HEK293 (cell line): ENCODE measurements around the gene CLTB.

Experiments
- CTCF ChIA-PET: fragments of 350-600 bp; formaldehyde crosslinking; extraction: SDS; loops from one replicate; lab custom pipeline; 2021; ENCODE audit warnings: antibody characterized with exemption; lab: Yijun Ruan, JAX
- POLR2A ChIA-PET: fragments of 300-600 bp; formaldehyde crosslinking; extraction: SDS; loops from one replicate; lab custom pipeline; 2020; ENCODE audit warnings: antibody characterized with exemption, inconsistent platforms; lab: Yijun Ruan, JAX
- H3K27ac ChIP-seq: fragments of 200-500 bp; sonication (Bioruptor generic); 2 replicates; pipeline ENCODE4 v1.5.1; 2014; ENCODE audit warnings: low read depth, low read length, control low read depth, inconsistent platforms; ENCODE audit errors: extremely low read depth
- H3K36me3 ChIP-seq, 2 experiments: fragments of 200-500 bp in 1 of 2; sonication (Bioruptor generic) in 1 of 2; 1 replicate in 1 of 2; 2 replicates in 1 of 2; pipeline ENCODE4 v1.5.1; 2014 to 2017; ENCODE audit warnings: inconsistent platforms in 2 of 2, low read length in 2 of 2; ENCODE audit not compliant: control insufficient read depth in 2 of 2, insufficient read depth in 1 of 2
- H3K4me1 ChIP-seq: fragments of 200-500 bp; sonication (Bioruptor generic); 2 replicates; pipeline ENCODE4 v1.5.1; 2014; ENCODE audit warnings: mild to moderate bottlenecking, low read length, inconsistent platforms; ENCODE audit not compliant: control insufficient read depth, insufficient read depth
- H3K4me3 ChIP-seq: 2 replicates; pipeline ENCODE4 v1.5.1; 2011; ENCODE audit warnings: low read depth, mild to moderate bottlenecking, control low read depth, low read length, moderate library complexity
- H3K9me3 ChIP-seq: fragments of 200-500 bp; sonication (Bioruptor generic); 2 replicates; pipeline ENCODE4 v1.5.1; 2014; ENCODE audit warnings: low read depth, low read length, inconsistent platforms; ENCODE audit not compliant: control insufficient read depth, insufficient read depth
- IKZF3 ChIP-seq: fragments of 450-650 bp; IDR thresholded peaks from 2 replicates; pipeline ENCODE4 v1.5.0; 2018; ENCODE audit warnings: missing biosample characterization, mild to moderate bottlenecking, missing genetic modification characterization, moderate library complexity
- KLF10 ChIP-seq: fragments of 450-650 bp; IDR thresholded peaks from 2 replicates; pipeline ENCODE4 v1.5.1; 2018; ENCODE audit warnings: missing biosample characterization, mild to moderate bottlenecking, missing genetic modification characterization
- KLF7 ChIP-seq: fragments of 450-650 bp; formaldehyde crosslinking; IDR thresholded peaks from 2 replicates; pipeline ENCODE4 v1.5.1; 2016; ENCODE audit warnings: missing biosample characterization, missing genetic modification characterization, borderline replicate concordance
- KLF8 ChIP-seq: fragments of 450-650 bp; formaldehyde crosslinking; IDR thresholded peaks from 2 replicates; pipeline ENCODE4 v1.5.1; 2016; ENCODE audit warnings: missing biosample characterization, missing genetic modification characterization
- SCRT1 ChIP-seq: fragments of 450-650 bp; formaldehyde crosslinking; IDR thresholded peaks from 2 replicates; pipeline ENCODE4 v1.5.1; 2016; ENCODE audit warnings: missing biosample characterization, missing genetic modification characterization, borderline replicate concordance
- SP7 ChIP-seq: fragments of 450-650 bp; formaldehyde crosslinking; IDR thresholded peaks from 2 replicates; pipeline ENCODE4 v1.5.1; 2016; ENCODE audit warnings: missing biosample characterization, missing genetic modification characterization
- ZFP37 ChIP-seq: fragments of 450-650 bp; formaldehyde crosslinking; IDR thresholded peaks from 2 replicates; pipeline ENCODE4 v1.5.1; 2016; ENCODE audit warnings: missing biosample characterization, missing genetic modification characterization
- ZFP41 ChIP-seq: fragments of 450-650 bp; formaldehyde crosslinking; IDR thresholded peaks from 2 replicates; pipeline ENCODE4 v1.5.1; 2016; ENCODE audit warnings: missing biosample characterization, missing genetic modification characterization, borderline replicate concordance
- ZNF148 ChIP-seq: fragments of 450-650 bp; formaldehyde crosslinking; IDR thresholded peaks from 2 replicates; pipeline ENCODE4 v1.5.0; 2017; ENCODE audit warnings: missing biosample characterization, missing genetic modification characterization, borderline replicate concordance
- ZNF175 ChIP-seq: fragments of 450-650 bp; formaldehyde crosslinking; IDR thresholded peaks from 2 replicates; pipeline ENCODE4 v1.5.1; 2016; ENCODE audit warnings: missing biosample characterization, missing genetic modification characterization
- ZNF239 ChIP-seq: fragments of 450-650 bp; formaldehyde crosslinking; IDR thresholded peaks from 2 replicates; pipeline ENCODE4 v1.5.1; 2016; ENCODE audit warnings: missing biosample characterization, missing genetic modification characterization
- ZNF398 ChIP-seq: fragments of 450-650 bp; formaldehyde crosslinking; IDR thresholded peaks from 2 replicates; pipeline ENCODE4 v1.5.1; 2017; ENCODE audit warnings: missing biosample characterization, missing genetic modification characterization
- ZNF404 ChIP-seq: fragments of 450-650 bp; formaldehyde crosslinking; IDR thresholded peaks from 2 replicates; pipeline ENCODE4 v1.5.1; 2017; ENCODE audit warnings: missing biosample characterization, missing genetic modification characterization
- ZNF426 ChIP-seq: fragments of 450-650 bp; formaldehyde crosslinking; IDR thresholded peaks from 2 replicates; pipeline ENCODE4 v1.5.1; 2017; ENCODE audit warnings: missing biosample characterization, missing genetic modification characterization, mild to moderate bottlenecking, inconsistent platforms, moderate library complexity
- ZNF501 ChIP-seq: fragments of 450-650 bp; formaldehyde crosslinking; IDR thresholded peaks from 2 replicates; pipeline ENCODE4 v1.5.1; 2016; ENCODE audit warnings: missing biosample characterization, missing genetic modification characterization
- ZNF510 ChIP-seq: fragments of 450-650 bp; formaldehyde crosslinking; IDR thresholded peaks from 2 replicates; pipeline ENCODE4 v1.5.1; 2018; ENCODE audit warnings: mild to moderate bottlenecking, missing genetic modification characterization, missing biosample characterization; ENCODE audit not compliant: insufficient replicate concordance
- ZNF530 ChIP-seq: fragments of 450-650 bp; formaldehyde crosslinking; IDR thresholded peaks from 2 replicates; pipeline ENCODE4 v1.5.1; 2016; ENCODE audit warnings: low read depth, missing biosample characterization, missing genetic modification characterization
- ZNF585B ChIP-seq: fragments of 450-650 bp; formaldehyde crosslinking; IDR thresholded peaks from 2 replicates; pipeline ENCODE4 v1.5.1; 2016; ENCODE audit warnings: missing biosample characterization, missing genetic modification characterization
- ZNF707 ChIP-seq: fragments of 450-650 bp; formaldehyde crosslinking; IDR thresholded peaks from 2 replicates; pipeline ENCODE4 v1.5.1; 2016; ENCODE audit warnings: missing biosample characterization, missing genetic modification characterization
- ZSCAN4 ChIP-seq: fragments of 450-650 bp; formaldehyde crosslinking; IDR thresholded peaks from 2 replicates; pipeline ENCODE4 v1.5.1; 2017; ENCODE audit warnings: missing biosample characterization, missing genetic modification characterization
- TF ChIP-seq, protein P1 (sequence below): fragments of 450-650 bp; formaldehyde crosslinking; IDR thresholded peaks from 2 replicates; pipeline ENCODE4 v1.5.1; 2016; ENCODE audit warnings: missing biosample characterization, missing genetic modification characterization

CLTB gene

DNA sequence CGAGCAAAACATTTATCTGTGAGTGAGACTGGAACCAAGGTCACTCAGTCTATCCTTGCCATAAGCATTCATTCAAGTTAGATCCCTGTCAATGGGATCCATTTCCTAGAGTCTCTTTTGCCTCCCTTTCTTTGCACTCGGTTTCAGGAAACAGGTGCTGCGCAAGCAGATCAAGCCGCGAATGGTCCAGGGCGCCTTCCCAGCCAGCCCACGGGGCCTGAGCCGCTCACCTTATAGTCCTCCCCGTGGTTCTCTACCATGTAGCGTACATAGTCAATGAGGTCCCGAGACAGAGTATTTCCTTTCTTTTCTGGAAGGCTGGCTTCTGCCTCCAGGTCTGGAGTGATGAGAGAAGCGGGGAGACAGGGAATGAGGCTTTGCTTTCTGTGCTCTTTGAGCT, 31.3 kb downstream of the CLTB start:
- TF ChIP-seq ZNF501 (no peak), KLF7 (tag by site-specific recombination) (no peak), ZNF175 (tag by site-specific recombination) (no peak), ZNF398 (tag by site-specific recombination) (no peak), ZNF404 (tag by site-specific recombination) (no peak), ZFP37 (tag by site-specific recombination) (no peak), ZNF148 (tag by site-specific recombination) (no peak)
- TF ChIP-seq, protein P1, sequence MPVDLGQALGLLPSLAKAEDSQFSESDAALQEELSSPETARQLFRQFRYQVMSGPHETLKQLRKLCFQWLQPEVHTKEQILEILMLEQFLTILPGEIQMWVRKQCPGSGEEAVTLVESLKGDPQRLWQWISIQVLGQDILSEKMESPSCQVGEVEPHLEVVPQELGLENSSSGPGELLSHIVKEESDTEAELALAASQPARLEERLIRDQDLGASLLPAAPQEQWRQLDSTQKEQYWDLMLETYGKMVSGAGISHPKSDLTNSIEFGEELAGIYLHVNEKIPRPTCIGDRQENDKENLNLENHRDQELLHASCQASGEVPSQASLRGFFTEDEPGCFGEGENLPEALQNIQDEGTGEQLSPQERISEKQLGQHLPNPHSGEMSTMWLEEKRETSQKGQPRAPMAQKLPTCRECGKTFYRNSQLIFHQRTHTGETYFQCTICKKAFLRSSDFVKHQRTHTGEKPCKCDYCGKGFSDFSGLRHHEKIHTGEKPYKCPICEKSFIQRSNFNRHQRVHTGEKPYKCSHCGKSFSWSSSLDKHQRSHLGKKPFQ (tag by site-specific recombination) = no peak
- Histone ChIP-seq H3K4me1 (no peaks in the 10 kb centered on the region), H3K9me3 (no peaks in the 10 kb centered on the region), H3K27ac (no peak overlapping the region), H3K4me3 (no peak overlapping the region), H3K36me3 (peaks cover 0 to 66% of the 10 kb centered on the region in 2 experiments; a peak in 2 of 3 replicates)
- CTCF ChIA-PET = no interaction called here
- POLR2A ChIA-PET = no interaction called here

- TF ChIP-seq SP7 (no peak), ZNF510 (tag by site-specific recombination) (no peak)
- H3K27ac ChIP-seq = no peak overlapping the region
- H3K9me3 ChIP-seq = no peaks in the 10 kb centered on the region
- H3K36me3 ChIP-seq = peaks cover 0 to 68% of the 10 kb centered on the region in 2 experiments; a peak in 2 of 3 replicates
- ChIA-PET CTCF (no interaction called here), POLR2A (no interaction called here)
- H3K4me1 ChIP-seq = no peaks in the 10 kb centered on the region
- H3K4me3 ChIP-seq = no peak overlapping the region
Measured at GRCh38 chr5:176384366-176384930, 31.9 kb downstream of the CLTB start.

DNA sequence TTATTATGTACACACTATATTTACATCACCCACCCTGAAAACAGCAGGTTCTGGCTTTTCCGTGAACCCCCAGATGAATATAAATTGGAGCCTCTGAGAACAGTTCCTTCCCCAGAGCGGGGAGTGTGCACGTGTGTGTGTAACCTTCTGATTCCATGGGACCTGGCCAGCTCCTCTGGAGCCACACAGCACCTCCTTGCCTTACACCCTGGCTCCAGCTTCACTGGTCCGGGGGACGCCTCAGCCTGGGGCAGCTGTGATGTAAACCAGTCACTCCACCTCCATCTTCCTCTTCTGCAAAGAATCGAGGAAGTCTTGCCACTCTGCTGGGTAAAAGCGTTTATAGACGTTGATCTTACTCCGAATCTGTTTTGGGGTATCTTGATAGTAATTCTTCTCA, 32.4 kb downstream of the CLTB start:
- no peak overlapping the region for H3K4me3 ChIP-seq
- H3K4me1 ChIP-seq = no peaks in the 10 kb centered on the region
- ChIA-PET POLR2A (interaction anchor here (1.2 kb wide), 1 partner anchor 22 kb away, joined by 3 read pairs; no protein-coding TSS in a partner anchor), CTCF (no interaction called here)
- H3K27ac ChIP-seq = no peak overlapping the region
- H3K9me3 ChIP-seq = no peaks in the 10 kb centered on the region
- TF ChIP-seq SCRT1 (no peak), ZNF585B (tag by site-specific recombination) (no peak), KLF10 (tag by site-specific recombination) (no peak), ZNF239 (tag by site-specific recombination) (no peak), ZSCAN4 (no peak), ZFP41 (no peak), ZNF530 (no peak), ZNF707 (tag by site-specific recombination) (no peak), ZNF426 (tag by site-specific recombination) (no peak), IKZF3 (tag by site-specific recombination) (no peak), KLF8 (tag by site-specific recombination) (no peak)
- TF ChIP-seq, all 188 proteins: peak for 0
- peaks cover 0 to 70% of the 10 kb centered on the region in 2 experiments; a peak in 2 of 3 replicates for H3K36me3 ChIP-seq
